Left ventricle myocardium inferior (tissue), 1 donor: ENCODE measurements around the gene NELL1. TPM values are rescaled to one million over a fixed set of nuclear protein-coding genes. Genes with fewer than 3 reads are reported as not detected.

Experiments
- DNase-seq: peaks from one replicate; pipeline ENCODE4 v3.0.0-alpha.2; 2020
- H3K27ac ChIP-seq: fragments of 200-600 bp; replicated peaks from 2 replicates; pipeline ENCODE4 v1.8.0; 2021
- H3K27me3 ChIP-seq: fragments of 200-600 bp; 2 replicates; pipeline ENCODE4 v1.8.0; 2021; ENCODE audit warnings: low read depth
- H3K36me3 ChIP-seq: fragments of 200-600 bp; 2 replicates; pipeline ENCODE4 v1.8.0; 2021
- H3K4me1 ChIP-seq: fragments of 200-600 bp; 2 replicates; pipeline ENCODE4 v1.8.0; 2021
- H3K4me3 ChIP-seq: fragments of 200-600 bp; 2 replicates; pipeline ENCODE4 v1.8.0; 2021; ENCODE audit warnings: mild to moderate bottlenecking, moderate library complexity
- H3K9me3 ChIP-seq: fragments of 200-600 bp; replicated peaks from 2 replicates; pipeline ENCODE4 v1.8.0; 2021
- intact Hi-C: fragments of 100-400 bp; cut with micrococcal nuclease; formaldehyde crosslinking; loops from one replicate; pipeline ENCODE4 v1.11.0; 2022
- total RNA-seq: library from RNA; stranded (reverse); fragmentation: NEBNext Ultra II Directional; extraction: Animal tissue kit (Norgen Biotek cat#: 25700); gene quantifications from one replicate; pipeline ENCODE4 v1.2.1, GENCODE V29; 2021
- TF ChIP-seq, protein P1 (sequence below): fragments of 200-600 bp; IDR thresholded peaks from 2 replicates; pipeline ENCODE4 v1.8.0; 2021; ENCODE audit warnings: antibody characterized with exemption, mild to moderate bottlenecking, borderline replicate concordance
- donor health status: DM: no; HTN: yes; CAD: no; lungs with severe emphysema.

The NELL1 gene
- total RNA-seq, 1 donor from 2014 or later = not detected

DNA sequence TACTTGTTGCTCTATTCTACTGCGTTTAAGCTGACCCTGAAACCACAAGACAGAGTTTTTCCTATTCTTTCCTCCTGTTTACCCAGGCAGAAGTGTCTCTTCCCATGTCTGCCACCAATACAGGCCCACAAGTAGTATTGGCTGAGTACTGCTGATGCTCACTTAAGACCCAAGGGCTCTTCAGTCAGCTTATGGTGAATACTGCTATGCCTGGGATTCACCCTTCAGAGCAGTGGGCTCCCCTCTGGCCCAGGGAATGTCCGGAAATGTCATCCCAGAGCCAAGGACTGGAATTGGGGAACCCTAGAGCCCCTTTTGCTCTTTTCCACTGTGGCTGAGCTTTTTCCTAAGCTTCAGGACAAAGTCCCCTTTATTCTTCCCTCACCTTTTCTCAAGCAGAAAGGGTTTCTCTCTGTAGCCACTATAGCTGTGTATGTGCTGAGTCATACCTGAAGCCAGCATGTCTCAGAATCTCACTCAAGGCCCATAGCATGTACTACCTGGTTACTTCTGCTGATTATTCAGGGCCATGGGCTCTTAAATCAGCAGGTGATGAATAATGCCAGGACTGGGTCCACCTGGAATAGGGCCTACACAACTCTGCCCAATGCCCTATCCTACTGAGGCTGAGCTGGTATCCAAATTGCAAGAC is 777.7 kb downstream of the NELL1 start:
- H3K27ac ChIP-seq = no peak overlapping the region
- H3K27me3 ChIP-seq = no peaks in the 10 kb centered on the region
- no peaks in the 10 kb centered on the region for H3K36me3 ChIP-seq
- H3K4me3 ChIP-seq = no peak overlapping the region
- DNase-seq = no peak
- intact Hi-C loops = no loop called here
- peaks cover 19% of the 10 kb centered on the region for H3K9me3 ChIP-seq
- TF ChIP-seq, protein P1, sequence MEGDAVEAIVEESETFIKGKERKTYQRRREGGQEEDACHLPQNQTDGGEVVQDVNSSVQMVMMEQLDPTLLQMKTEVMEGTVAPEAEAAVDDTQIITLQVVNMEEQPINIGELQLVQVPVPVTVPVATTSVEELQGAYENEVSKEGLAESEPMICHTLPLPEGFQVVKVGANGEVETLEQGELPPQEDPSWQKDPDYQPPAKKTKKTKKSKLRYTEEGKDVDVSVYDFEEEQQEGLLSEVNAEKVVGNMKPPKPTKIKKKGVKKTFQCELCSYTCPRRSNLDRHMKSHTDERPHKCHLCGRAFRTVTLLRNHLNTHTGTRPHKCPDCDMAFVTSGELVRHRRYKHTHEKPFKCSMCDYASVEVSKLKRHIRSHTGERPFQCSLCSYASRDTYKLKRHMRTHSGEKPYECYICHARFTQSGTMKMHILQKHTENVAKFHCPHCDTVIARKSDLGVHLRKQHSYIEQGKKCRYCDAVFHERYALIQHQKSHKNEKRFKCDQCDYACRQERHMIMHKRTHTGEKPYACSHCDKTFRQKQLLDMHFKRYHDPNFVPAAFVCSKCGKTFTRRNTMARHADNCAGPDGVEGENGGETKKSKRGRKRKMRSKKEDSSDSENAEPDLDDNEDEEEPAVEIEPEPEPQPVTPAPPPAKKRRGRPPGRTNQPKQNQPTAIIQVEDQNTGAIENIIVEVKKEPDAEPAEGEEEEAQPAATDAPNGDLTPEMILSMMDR = no peak
- no peaks in the 10 kb centered on the region for H3K4me1 ChIP-seq

DNA sequence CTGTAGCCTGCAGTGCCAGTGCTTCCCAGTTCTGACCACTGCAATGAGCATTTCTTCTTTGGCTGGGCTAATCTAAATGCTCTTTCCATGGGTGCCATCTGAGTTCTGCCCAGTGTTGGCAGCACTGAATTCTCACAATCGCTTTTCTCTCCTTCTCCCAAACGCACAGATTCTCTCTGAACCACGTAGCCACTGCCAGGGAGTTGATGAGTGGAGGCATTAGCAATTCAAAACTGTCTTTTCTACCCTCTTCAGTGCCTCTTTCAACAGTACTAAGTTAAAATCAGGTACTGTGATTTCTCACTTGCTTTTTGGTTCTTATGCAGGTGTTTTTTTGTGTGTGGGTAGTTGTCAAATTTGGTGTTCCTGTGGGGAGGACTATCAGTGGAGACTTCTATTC is 778.5 kb downstream of the NELL1 start:
- DNase-seq = no peak
- H3K4me3 ChIP-seq = no peak overlapping the region
- H3K9me3 ChIP-seq = peaks cover 19% of the 10 kb centered on the region
- H3K36me3 ChIP-seq = no peaks in the 10 kb centered on the region
- H3K4me1 ChIP-seq = no peaks in the 10 kb centered on the region
- H3K27me3 ChIP-seq = no peaks in the 10 kb centered on the region
- TF ChIP-seq, protein P1 = no peak
- H3K27ac ChIP-seq = no peak overlapping the region
- intact Hi-C loops = no loop called here

DNA sequence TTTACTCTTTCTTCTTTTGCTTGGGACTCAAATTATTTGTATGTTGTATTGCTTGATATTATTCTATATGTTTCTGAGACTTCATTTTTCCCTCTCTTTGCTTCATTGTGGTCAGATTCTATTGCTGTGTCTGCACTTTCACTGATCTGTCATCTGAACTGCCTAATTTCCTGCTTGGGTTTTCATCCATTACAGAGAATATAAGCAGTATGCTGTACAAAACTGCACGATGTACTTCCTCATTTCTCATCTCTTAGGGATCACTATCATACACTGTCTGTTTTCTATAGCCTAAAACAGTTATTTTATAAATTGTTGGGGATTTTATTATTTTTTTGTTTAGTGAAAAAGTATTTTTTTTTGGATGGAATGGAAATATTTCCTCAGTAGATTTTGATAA is 786.8 kb downstream of the NELL1 start:
- H3K4me3 ChIP-seq = no peak overlapping the region
- no peaks in the 10 kb centered on the region for H3K27me3 ChIP-seq
- no peaks in the 10 kb centered on the region for H3K36me3 ChIP-seq
- peaks cover 8% of the 10 kb centered on the region for H3K9me3 ChIP-seq
- no peak for DNase-seq
- no peak overlapping the region for H3K27ac ChIP-seq
- H3K4me1 ChIP-seq = no peaks in the 10 kb centered on the region
- TF ChIP-seq, protein P1 = no peak
- intact Hi-C loops = no loop called here

- no peak for DNase-seq
- Histone ChIP-seq H3K36me3 (no peaks in the 10 kb centered on the region), H3K4me3 (no peak overlapping the region), H3K27ac (no peak overlapping the region), H3K4me1 (no peaks in the 10 kb centered on the region), H3K9me3 (no peaks in the 10 kb centered on the region), H3K27me3 (no peaks in the 10 kb centered on the region)
- TF ChIP-seq, protein P1 = no peak
- intact Hi-C loops = no loop called here
Observed at GRCh38 chr11:21460082-21460481, 790.7 kb downstream of the NELL1 start.

DNA sequence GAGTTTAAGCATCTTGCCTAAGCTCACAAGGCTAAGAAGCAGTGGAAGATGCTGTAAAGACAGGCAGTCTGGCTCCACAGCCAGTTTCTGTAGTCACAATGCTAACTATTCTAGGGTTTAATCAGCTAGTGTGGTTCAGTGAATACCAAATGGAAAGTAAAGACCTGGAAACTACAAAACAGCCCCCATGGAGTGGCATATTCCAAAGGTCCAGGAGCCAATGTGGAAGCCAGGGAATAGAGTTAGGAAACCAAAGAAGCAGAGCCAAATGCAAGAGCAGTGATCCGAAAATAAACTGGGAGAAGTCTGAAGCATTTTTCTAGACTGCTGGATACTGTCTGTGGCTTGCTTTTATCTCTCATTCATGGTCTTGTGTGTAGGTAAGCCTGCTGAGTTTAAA is 792.3 kb downstream of the NELL1 start:
- Histone ChIP-seq H3K9me3 (no peaks in the 10 kb centered on the region), H3K27ac (no peak overlapping the region), H3K36me3 (no peaks in the 10 kb centered on the region), H3K4me1 (no peaks in the 10 kb centered on the region), H3K27me3 (no peaks in the 10 kb centered on the region), H3K4me3 (no peak overlapping the region)
- DNase-seq = no peak
- intact Hi-C loops = no loop called here
- TF ChIP-seq, protein P1 = no peak
